SIG-M5 (cell line): ENCODE measurements around the gene PTPN14.

Source experiments
- DNase-seq: peaks from one replicate; lab custom pipeline; 2025; lab: John Stamatoyannopoulos, UW

Gene PTPN14

GRCh38 chr1:214305164-214305751 is 246.1 kb downstream of the PTPN14 start:
- no peak for DNase-seq

GRCh38 chr1:214303141-214303930 is 248.1 kb downstream of the PTPN14 start:
- no peak for DNase-seq

- DNase-seq: no peak
These were observed 249.9 kb downstream of the PTPN14 start for GRCh38 chr1:214301526-214301925.

GRCh38 chr1:214300149-214300780 is 251.1 kb downstream of the PTPN14 start:
- DNase-seq: no peak
